ENCODE measurements around the gene HOXB7. TPM values are rescaled to one million over a fixed set of nuclear protein-coding genes. Genes with fewer than 3 reads are reported as not detected.

Gene HOXB7
- total and polyA plus RNA-seq, 7 donors, result 0.85 to 3.0 (median 1.6) TPM

- no peak for DNase-seq
- TF ChIP-seq CTCF (IDR thresholded peaks at IDR 0.05), result no peak
- Histone ChIP-seq H3K27ac (no peak overlapping the region), H3K9me3 (no peaks in the 10 kb centered on the region), H3K4me3 (no peak overlapping the region), H3K27me3 (ENCODE audit: insufficient read depth in 3 of 3, low read length in 2 of 3) (peaks cover 10 to 97% (median 49%) of the 10 kb centered on the region in 3 donors), H3K4me1 (peaks cover 2% of the 10 kb centered on the region), H3K36me3 (ENCODE audit: insufficient read depth in 1 of 2, low read depth in 1 of 2) (no peaks in the 10 kb centered on the region)
- no peak for ATAC-seq
- intact Hi-C loops (cut with DNase I), result loop anchor here (2.0 to 5.0 kb wide), 5 partner anchors 268 to 313 kb away; no protein-coding TSS in a partner anchor
- WGBS, 3 donors, result 38 to 48% (median 42%) methylated on average over 32 of the region's 32 CpGs
Observed at GRCh38 chr17:48619826-48620449, 9.1 kb upstream of the HOXB7 start.

DNA sequence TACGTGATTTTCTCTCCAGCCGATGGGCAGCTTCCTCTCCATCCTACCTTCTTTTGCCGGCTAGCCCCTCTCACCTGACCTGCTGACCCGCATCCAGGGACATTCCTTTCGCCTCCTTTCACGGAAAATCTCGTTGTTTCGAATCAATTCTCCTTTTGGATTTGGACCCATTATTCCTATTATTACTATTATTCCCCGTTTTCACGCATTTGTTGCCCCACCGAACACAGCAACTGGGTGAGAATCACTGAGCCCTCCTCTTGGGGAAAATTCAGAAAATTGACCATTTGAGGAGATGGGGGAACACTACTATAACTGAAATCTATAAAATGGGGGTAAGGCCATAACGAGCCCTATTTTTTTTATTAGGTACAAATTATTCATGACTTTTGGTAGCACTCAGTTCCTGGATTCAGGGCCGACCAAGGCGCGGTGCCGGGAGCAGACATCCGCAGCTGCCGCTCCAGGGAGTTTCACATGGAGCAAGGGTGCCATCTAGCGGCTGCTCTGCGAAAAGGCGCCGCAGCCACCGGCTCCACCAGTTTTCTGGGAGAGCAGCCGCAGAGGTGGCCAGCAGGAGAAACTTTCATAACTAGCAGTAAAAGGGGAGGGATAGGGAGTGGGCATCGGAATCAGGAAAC, 7.6 kb upstream of the HOXB7 start:
- peaks cover 10 to 97% (median 53%) of the 10 kb centered on the region in 3 donors for H3K27me3 ChIP-seq (ENCODE audit: insufficient read depth in 3 of 3, low read length in 2 of 3)
- peak; percentile 87 to 97 (median 94) for ATAC-seq
- 4 to 6% (median 5%) methylated on average over 25 of the region's 25 CpGs for WGBS, 3 donors
- H3K27ac ChIP-seq, result no peak overlapping the region
- intact Hi-C loops (cut with DNase I), result loop anchor here (2.0 to 5.0 kb wide), 5 partner anchors 266 to 312 kb away; no protein-coding TSS in a partner anchor
- no peaks in the 10 kb centered on the region for H3K36me3 ChIP-seq (ENCODE audit: insufficient read depth in 1 of 2, low read depth in 1 of 2)
- H3K4me1 ChIP-seq, result peaks cover 4% of the 10 kb centered on the region
- no peaks in the 10 kb centered on the region for H3K9me3 ChIP-seq
- peak; percentile 99 for TF ChIP-seq CTCF (IDR thresholded peaks at IDR 0.05)
- peak overlapping the region; percentile 15 for H3K4me3 ChIP-seq
- peak; percentile 84 to 93 for DNase-seq

GRCh38 chr17:48617471-48618255, 6.8 kb upstream of the HOXB7 start:
- Histone ChIP-seq H3K9me3 (no peaks in the 10 kb centered on the region), H3K36me3 (ENCODE audit: insufficient read depth in 1 of 2, low read depth in 1 of 2) (no peaks in the 10 kb centered on the region), H3K4me1 (peaks cover 4% of the 10 kb centered on the region), H3K4me3 (no peak overlapping the region), H3K27ac (no peak overlapping the region), H3K27me3 (ENCODE audit: insufficient read depth in 3 of 3, low read length in 2 of 3) (peaks cover 10 to 97% (median 51%) of the 10 kb centered on the region in 3 donors)
- ATAC-seq (peak in 1 of 4 donors; percentile 14), DNase-seq (no peak)
- intact Hi-C loops (cut with DNase I), result loop anchor here (2.0 to 5.0 kb wide), 5 partner anchors 265 to 311 kb away; no protein-coding TSS in a partner anchor
- 11 to 15% (median 13%) methylated on average over 38 to 43 of the region's 43 CpGs for WGBS, 3 donors
- no peak for TF ChIP-seq CTCF (IDR thresholded peaks at IDR 0.05)

DNA sequence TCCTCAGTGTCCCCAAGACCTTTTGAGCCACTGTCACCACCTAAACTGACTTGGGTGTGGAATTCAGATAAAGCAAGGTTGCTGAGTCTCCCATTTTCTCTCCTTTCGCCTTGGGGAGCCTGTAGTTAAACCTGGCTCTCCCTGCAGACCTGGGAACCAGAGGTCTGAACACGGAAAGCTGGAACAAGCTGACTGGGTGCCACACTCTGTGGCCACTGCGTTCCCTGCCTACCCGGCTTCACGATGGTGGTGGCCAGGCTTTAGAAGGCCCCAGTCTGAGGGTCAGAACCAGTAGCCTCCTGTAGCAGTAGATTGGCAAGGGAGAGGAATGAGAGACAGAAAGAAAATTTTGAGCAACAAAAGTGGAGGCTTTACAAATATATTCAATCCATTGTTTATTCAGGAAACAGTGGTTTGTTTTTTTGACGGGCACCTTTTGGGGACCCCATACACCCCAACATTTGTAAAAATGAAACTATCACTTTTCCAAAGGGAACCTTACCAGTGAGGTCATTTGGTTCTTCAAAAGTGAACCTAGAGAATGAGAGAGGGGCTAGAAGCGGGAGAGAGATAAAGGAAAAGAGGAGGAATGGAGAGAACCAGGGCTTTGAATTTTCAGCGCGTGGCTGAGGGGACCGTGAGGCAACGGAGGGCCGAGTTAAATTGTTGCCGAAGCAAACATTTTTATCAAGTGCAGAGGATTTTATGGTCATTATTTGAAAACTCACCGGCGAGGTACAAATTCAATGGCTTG, 6.1 kb upstream of the HOXB7 start:
- H3K4me1 ChIP-seq, result peaks cover 4% of the 10 kb centered on the region
- intact Hi-C loops (cut with DNase I), result loop anchor here (5.0 kb wide), 3 partner anchors 265 to 310 kb away; no protein-coding TSS in a partner anchor
- peaks cover 10 to 97% (median 52%) of the 10 kb centered on the region in 3 donors for H3K27me3 ChIP-seq (ENCODE audit: insufficient read depth in 3 of 3, low read length in 2 of 3)
- H3K27ac ChIP-seq, result no peak overlapping the region
- TF ChIP-seq CTCF (IDR thresholded peaks at IDR 0.05), result no peak
- H3K36me3 ChIP-seq (ENCODE audit: insufficient read depth in 1 of 2, low read depth in 1 of 2), result no peaks in the 10 kb centered on the region
- no peak overlapping the region for H3K4me3 ChIP-seq
- DNase-seq (no peak), ATAC-seq (no peak)
- no peaks in the 10 kb centered on the region for H3K9me3 ChIP-seq
- whole genome bisulfite sequencing, 3 donors, result 26 to 34% (median 33%) methylated on average over 15 of the region's 15 CpGs

Data from psoas muscle (tissue), 8 donors.